GM18868 (cell line): ENCODE measurements around the gene SDK1.

Source experiments
- ATAC-seq: cut with Tn5 transposase; IDR thresholded peaks from one replicate; pipeline ENCODE4 v1.9.1; 2021; ENCODE audit warnings: mild to moderate bottlenecking, moderate library complexity; ENCODE audit not compliant: unreplicated experiment

The SDK1 gene

GRCh38 chr7:3767917-3768777 is 467.1 kb downstream of the SDK1 start:
- ATAC-seq, result no peak

GRCh38 chr7:3771906-3772305 is 470.9 kb downstream of the SDK1 start:
- ATAC-seq, result no peak

- ATAC-seq, result no peak
These were observed 477.3 kb downstream of the SDK1 start for GRCh38 chr7:3778345-3778744.

GRCh38 chr7:3780016-3780415 is 479.0 kb downstream of the SDK1 start:
- no peak for ATAC-seq

- ATAC-seq, result no peak
These were observed 479.5 kb downstream of the SDK1 start for GRCh38 chr7:3780525-3780924.

GRCh38 chr7:3781607-3782006 is 480.6 kb downstream of the SDK1 start:
- ATAC-seq, result no peak

GRCh38 chr7:3787717-3788264 is 486.7 kb downstream of the SDK1 start:
- no peak for ATAC-seq

- ATAC-seq, result no peak
These were observed 489.8 kb downstream of the SDK1 start for GRCh38 chr7:3790803-3791202.

- ATAC-seq, result no peak
These were observed 490.3 kb downstream of the SDK1 start for GRCh38 chr7:3791327-3791726.

- no peak for ATAC-seq
These were observed 494.1 kb downstream of the SDK1 start for GRCh38 chr7:3795141-3795540.

- ATAC-seq, result no peak
These were observed 494.7 kb downstream of the SDK1 start for GRCh38 chr7:3795781-3796180.

- ATAC-seq, result no peak
These were observed 504.1 kb downstream of the SDK1 start for GRCh38 chr7:3805151-3805550.

GRCh38 chr7:3806516-3806915 is 505.5 kb downstream of the SDK1 start:
- ATAC-seq, result no peak

- ATAC-seq, result no peak
These were observed 506.8 kb downstream of the SDK1 start for GRCh38 chr7:3807824-3808223.

GRCh38 chr7:3821488-3821887 is 520.4 kb downstream of the SDK1 start:
- no peak for ATAC-seq

- no peak for ATAC-seq
These were observed 524.4 kb downstream of the SDK1 start for GRCh38 chr7:3825491-3825890.

GRCh38 chr7:3832199-3832598 is 531.1 kb downstream of the SDK1 start:
- no peak for ATAC-seq

- ATAC-seq, result no peak
These were observed 534.1 kb downstream of the SDK1 start for GRCh38 chr7:3835109-3835508.

GRCh38 chr7:3836855-3837254 is 535.8 kb downstream of the SDK1 start:
- no peak for ATAC-seq

GRCh38 chr7:3844540-3845151 is 543.6 kb downstream of the SDK1 start:
- no peak for ATAC-seq

GRCh38 chr7:3846738-3847137 is 545.7 kb downstream of the SDK1 start:
- no peak for ATAC-seq

GRCh38 chr7:3847336-3847735 is 546.3 kb downstream of the SDK1 start:
- no peak for ATAC-seq
